ENCODE measurements around the gene PDGFC. TPM values are rescaled to one million over a fixed set of nuclear protein-coding genes. Genes with fewer than 3 reads are reported as not detected.

PDGFC gene
- total and polyA plus RNA-seq, 2 of the 8 experiments (the other 6 are each of a cell fraction or from before 2014, with no cell fraction given) = 0.65 to 2.7 TPM

- no peaks in the 10 kb centered on the region for H3K9me3 ChIP-seq (ENCODE audit: insufficient read depth in 2 of 2, low read depth in 1 of 2, low read length in 1 of 2)
- no peak overlapping the region for H4K5ac ChIP-seq (ENCODE audit: insufficient read length, low read depth, low read length)
- H4K8ac ChIP-seq (ENCODE audit: extremely low read depth, insufficient read depth, low read length) = no peak overlapping the region
- H2BK120ac ChIP-seq (replicated peaks; ENCODE audit: low read depth, low read length) = no peak overlapping the region
- H3K23me2 ChIP-seq (ENCODE audit: low read depth, low read length) = no peaks in the 10 kb centered on the region
- no peak overlapping the region for H3K56ac ChIP-seq (replicated peaks; ENCODE audit: insufficient read length, low read depth, low read length)
- H3K27ac ChIP-seq (ENCODE audit: low read depth, low read length) = no peak overlapping the region
- H3K4me3 ChIP-seq (ENCODE audit: extremely low read depth in 1 of 4, insufficient read depth in 2 of 4, low read depth in 3 of 4, low read length in 4 of 4) = no peak overlapping the region
- no peak overlapping the region for H2BK15ac ChIP-seq (ENCODE audit: low read length)
- H4K20me1 ChIP-seq (replicated peaks in 1 of 2; ENCODE audit: control insufficient read depth in 1 of 2, insufficient read depth in 2 of 2, low read length in 2 of 2) = no peaks in the 10 kb centered on the region
- DNase-seq (ENCODE audit: low read depth in 1 of 2, low spot score in 2 of 2) (no peak), FAIRE-seq (no peak)
- WGBS, 2 experiments (ENCODE audit: extremely low coverage in 1 of 2, insufficient coverage in 1 of 2, insufficient read length in 1 of 2, insufficient replicate concordance in 2 of 2, low coverage in 1 of 2, low lambda C conversion rate in 2 of 2, missing lambda C conversion rate in 1 of 2) = 100% methylated on average over 1 of the region's 1 CpG; no CpG with 5 or more reads in 1 of the 2 experiments
- H3K36me3 ChIP-seq (ENCODE audit: control insufficient read depth in 2 of 4, insufficient read depth in 4 of 4, low read length in 3 of 4) = no peaks in the 10 kb centered on the region
- no peak overlapping the region for H3K23ac ChIP-seq (ENCODE audit: insufficient read length)
- H3K79me1 ChIP-seq (ENCODE audit: low read depth, low read length) = no peaks in the 10 kb centered on the region
- H3K18ac ChIP-seq (ENCODE audit: extremely low read depth, low read length) = no peak overlapping the region
- no peak overlapping the region for H2BK20ac ChIP-seq (ENCODE audit: low read length)
- H3K27me3 ChIP-seq (replicated peaks in 1 of 4; ENCODE audit: control insufficient read depth in 3 of 4, extremely low read depth in 1 of 4, insufficient read depth in 3 of 4, low read length in 3 of 4) = no peaks in the 10 kb centered on the region
- POLR2A ChIA-PET (ENCODE audit: partially characterized antibody) = no interaction called here
- no peak overlapping the region for H2AK5ac ChIP-seq (ENCODE audit: low read depth, low read length)
- no peak overlapping the region for H3K4ac ChIP-seq (replicated peaks; ENCODE audit: insufficient read length, low read depth, low read length)
- no peak for TF ChIP-seq CTCF (IDR thresholded peaks at IDR 0.05; ENCODE audit: control extremely low read depth in 1 of 3, insufficient read depth in 1 of 3, low read depth in 1 of 3, low read length in 3 of 3)
- no peak for TF ChIP-seq RBBP5 (IDR thresholded peaks at IDR 0.05; ENCODE audit: borderline replicate concordance, low read depth, low read length)
- TF ChIP-seq E2F6 (IDR thresholded peaks at IDR 0.05) = no peak
- no peak for TF ChIP-seq CEBPB (IDR thresholded peaks at IDR 0.05; ENCODE audit: low read depth, low read length)
- TF ChIP-seq SP1 (IDR thresholded peaks at IDR 0.05; ENCODE audit: low read depth, low read length) = no peak
- TF ChIP-seq TAF7 (optimal IDR thresholded peaks at IDR 0.05; ENCODE audit: borderline replicate concordance, low read depth, low read length) = no peak
- TF ChIP-seq USF2 (IDR thresholded peaks at IDR 0.05; ENCODE audit: low read length) = no peak
- no peaks in the 10 kb centered on the region for H3K4me1 ChIP-seq (replicated peaks in 1 of 4; ENCODE audit: control insufficient read depth in 3 of 4, insufficient read depth in 4 of 4, low read length in 3 of 4)
- H3K14ac ChIP-seq (ENCODE audit: insufficient read length) = no peak overlapping the region
- H3K79me2 ChIP-seq (ENCODE audit: control insufficient read depth in 1 of 2, insufficient read depth in 2 of 2, low read length in 2 of 2) = no peaks in the 10 kb centered on the region
- CTCF ChIA-PET (ENCODE audit: partially characterized antibody) = interaction anchor here (1.3 kb wide), 1 partner anchor 52 kb away, joined by 3 read pairs; no protein-coding TSS in a partner anchor
- no peak overlapping the region for H2AFZ ChIP-seq (ENCODE audit: low read length)
- no peak overlapping the region for H2BK12ac ChIP-seq (ENCODE audit: low read depth, low read length)
- H3K9ac ChIP-seq (replicated peaks in 1 of 4; ENCODE audit: extremely low read depth in 1 of 4, low read depth in 3 of 4, low read length in 3 of 4) = no peak overlapping the region
- H4K91ac ChIP-seq (replicated peaks; ENCODE audit: insufficient read length, low read length) = no peak overlapping the region
- no peak overlapping the region for H3K4me2 ChIP-seq (ENCODE audit: insufficient read depth in 1 of 2, low read depth in 2 of 2, low read length in 2 of 2)
- H2BK5ac ChIP-seq (ENCODE audit: low read depth, low read length) = no peak overlapping the region
Measured at GRCh38 chr4:157020882-157021281, 49.3 kb upstream of the PDGFC start.
